Muscle of leg (tissue), 11 donors: ENCODE measurements around the gene APOB. TPM values are rescaled to one million over a fixed set of nuclear protein-coding genes. Genes with fewer than 3 reads are reported as not detected.

Source experiments
- DNase-seq: peaks from one replicate; pipeline ENCODE4 v3.0.0; 2013
- H3K27ac ChIP-seq: one replicate; pipeline ENCODE4 v1.5.1; 2013; ENCODE audit warnings: mild to moderate bottlenecking, low read length, control low read depth
- H3K27me3 ChIP-seq: one replicate; pipeline ENCODE4 v1.6.1; 2013; ENCODE audit warnings: low read length; ENCODE audit not compliant: control insufficient read depth, insufficient read depth
- H3K36me3 ChIP-seq: one replicate; pipeline ENCODE4 v1.6.1; 2013; ENCODE audit warnings: low read length; ENCODE audit not compliant: control insufficient read depth, insufficient read depth
- H3K4me1 ChIP-seq: one replicate; pipeline ENCODE4 v1.6.1; 2013; ENCODE audit warnings: low read length; ENCODE audit not compliant: control insufficient read depth, insufficient read depth
- H3K4me3 ChIP-seq: one replicate; pipeline ENCODE4 v1.5.1; 2013; ENCODE audit warnings: low read length, control low read depth
- H3K9me3 ChIP-seq: replicated peaks from 2 replicates; pipeline ENCODE4 v1.6.1; 2013; ENCODE audit warnings: low read depth, low read length; ENCODE audit not compliant: control insufficient read depth
- WGBS: methylation state at CpG from one replicate; pipeline ENCODE4 v1.1.5; 2013; ENCODE audit warnings: missing lambda C conversion rate; ENCODE audit not compliant: insufficient coverage; 5-methylcytosine and 5-hydroxymethylcytosine counted together
- polyA plus RNA-seq, 8 donors: library from polyadenylated mRNA; unstranded; fragments of 120-200 nt; gene quantifications; one replicate each; pipeline versions ENCODE4 v1.2.1 to v1.2.3, GENCODE V29; 2013; ENCODE audit warnings: inconsistent platforms in 1 of 8, low replicate concordance in 1 of 8; ENCODE audit not compliant: insufficient read length in 8 of 8, insufficient read depth in 1 of 8
- total RNA-seq: library from RNA; stranded (reverse); fragments of 120-200 nt; gene quantifications from one replicate; pipeline ENCODE4 v1.2.4, GENCODE V29; 2013

The APOB gene
- total and polyA plus RNA-seq, 9 donors = 0.05 to 51.3 (median 0.33) TPM

DNA sequence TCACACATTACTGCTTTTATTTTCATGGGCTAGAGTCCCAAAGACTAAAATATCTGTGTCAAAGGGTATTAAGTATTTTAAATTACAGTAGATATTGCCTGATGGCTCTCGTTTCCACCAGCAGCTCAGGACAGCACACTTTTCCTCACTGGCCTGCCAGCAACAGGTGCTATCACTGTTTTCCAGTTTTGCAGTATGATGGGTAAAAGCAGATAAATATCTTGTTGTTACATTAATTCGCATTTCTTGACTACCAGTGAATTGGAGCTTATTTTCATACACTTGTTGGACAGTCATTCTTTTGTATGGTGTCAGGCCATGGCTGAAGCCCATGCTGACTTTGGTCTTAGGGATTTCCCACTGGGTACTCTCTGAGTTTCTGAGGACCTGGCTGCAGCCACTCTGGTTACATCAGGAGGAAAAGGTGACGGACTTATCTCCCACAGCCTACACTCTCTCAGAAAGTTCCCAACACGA is 4.8 kb downstream of the APOB start:
- no peak for DNase-seq
- peaks cover 5% of the 10 kb centered on the region for H3K4me1 ChIP-seq
- no peak overlapping the region for H3K27ac ChIP-seq
- no peaks in the 10 kb centered on the region for H3K36me3 ChIP-seq
- no CpG with 5 or more reads among the region's 4 CpGs for WGBS
- H3K27me3 ChIP-seq = peaks cover 16% of the 10 kb centered on the region
- no peaks in the 10 kb centered on the region for H3K9me3 ChIP-seq
- no peak overlapping the region for H3K4me3 ChIP-seq

- H3K27ac ChIP-seq = no peak overlapping the region
- H3K27me3 ChIP-seq = peaks cover 12% of the 10 kb centered on the region
- H3K36me3 ChIP-seq = no peaks in the 10 kb centered on the region
- WGBS = 82% methylated on average over 1 of the region's 4 CpGs
- H3K4me1 ChIP-seq = peaks cover 5% of the 10 kb centered on the region
- DNase-seq = no peak
- no peak overlapping the region for H3K4me3 ChIP-seq
- no peaks in the 10 kb centered on the region for H3K9me3 ChIP-seq
Observed at GRCh38 chr2:21038403-21039073, 5.3 kb downstream of the APOB start.

DNA sequence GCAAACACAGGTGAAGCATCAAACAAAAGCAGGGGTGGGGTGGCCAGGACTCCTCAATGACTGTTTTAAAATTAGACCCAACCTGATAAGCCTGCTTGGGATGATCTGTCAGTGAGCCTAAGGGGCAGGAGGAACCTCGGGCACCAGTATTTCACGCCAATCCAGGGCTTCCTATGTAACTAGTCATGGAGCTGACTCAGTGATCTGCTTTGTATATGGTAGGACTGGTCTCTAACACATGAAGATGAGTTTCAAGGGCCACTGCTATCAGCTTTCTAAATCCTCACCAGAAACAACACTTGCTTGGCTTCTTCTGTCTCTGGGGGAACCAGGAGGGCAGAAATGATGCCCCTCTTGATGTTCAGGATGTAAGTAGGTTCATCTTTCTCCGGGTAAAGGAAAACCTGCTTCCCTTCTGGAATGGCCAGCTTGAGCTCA is 6.2 kb downstream of the APOB start:
- no peak overlapping the region for H3K27ac ChIP-seq
- H3K36me3 ChIP-seq = no peaks in the 10 kb centered on the region
- DNase-seq = no peak
- H3K9me3 ChIP-seq = no peaks in the 10 kb centered on the region
- no peak overlapping the region for H3K4me3 ChIP-seq
- H3K4me1 ChIP-seq = no peaks in the 10 kb centered on the region
- 100% methylated on average over 2 of the region's 3 CpGs for whole genome bisulfite sequencing
- H3K27me3 ChIP-seq = peaks cover 5% of the 10 kb centered on the region

GRCh38 chr2:21036708-21037670 is 6.9 kb downstream of the APOB start:
- Histone ChIP-seq H3K27ac (no peak overlapping the region), H3K4me3 (no peak overlapping the region), H3K9me3 (no peaks in the 10 kb centered on the region), H3K36me3 (no peaks in the 10 kb centered on the region), H3K4me1 (no peaks in the 10 kb centered on the region), H3K27me3 (peaks cover 5% of the 10 kb centered on the region)
- WGBS = 93% methylated on average over 12 of the region's 15 CpGs
- DNase-seq = no peak

- Histone ChIP-seq H3K36me3 (no peaks in the 10 kb centered on the region), H3K27ac (no peak overlapping the region), H3K4me1 (no peaks in the 10 kb centered on the region), H3K9me3 (no peaks in the 10 kb centered on the region), H3K4me3 (no peak overlapping the region), H3K27me3 (peaks cover 5% of the 10 kb centered on the region)
- WGBS = 95% methylated on average over 3 of the region's 4 CpGs
- no peak for DNase-seq
Observed at GRCh38 chr2:21035974-21036707, 7.7 kb downstream of the APOB start.

DNA sequence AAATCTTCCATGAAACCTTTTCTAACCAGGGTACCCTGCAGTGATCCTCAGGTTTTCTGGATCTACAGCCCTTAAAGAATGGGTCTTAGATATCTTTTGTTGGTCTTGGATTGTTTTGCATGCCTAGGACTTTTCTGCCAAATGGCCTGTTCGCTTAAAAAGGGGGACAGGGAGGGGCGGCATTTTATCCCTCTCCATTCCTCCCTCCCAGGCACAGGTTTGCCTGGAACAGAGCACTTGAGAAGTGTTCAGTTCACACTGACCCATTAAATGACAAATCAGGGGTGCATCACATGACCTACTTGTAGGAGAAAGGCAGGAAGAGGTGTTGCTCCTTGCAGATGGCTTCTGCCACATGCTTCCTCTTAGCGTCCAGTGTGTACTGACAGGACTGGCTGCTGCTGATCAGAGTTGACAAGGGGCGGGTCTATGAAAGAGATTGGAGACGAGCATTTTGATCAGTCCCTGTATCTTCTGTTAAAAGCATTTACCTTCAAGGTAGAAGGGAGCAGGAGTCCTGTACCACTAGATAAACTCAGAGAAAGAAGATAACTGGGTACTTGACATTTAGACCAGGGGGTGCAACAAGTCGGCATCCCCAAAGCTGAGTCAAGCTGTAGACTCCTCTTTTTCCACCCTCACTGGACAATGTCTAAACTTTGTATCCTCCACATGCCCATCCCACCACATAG is 8.4 kb downstream of the APOB start:
- H3K4me1 ChIP-seq = no peaks in the 10 kb centered on the region
- whole genome bisulfite sequencing = 70% methylated on average over 2 of the region's 6 CpGs
- DNase-seq = no peak

DNA sequence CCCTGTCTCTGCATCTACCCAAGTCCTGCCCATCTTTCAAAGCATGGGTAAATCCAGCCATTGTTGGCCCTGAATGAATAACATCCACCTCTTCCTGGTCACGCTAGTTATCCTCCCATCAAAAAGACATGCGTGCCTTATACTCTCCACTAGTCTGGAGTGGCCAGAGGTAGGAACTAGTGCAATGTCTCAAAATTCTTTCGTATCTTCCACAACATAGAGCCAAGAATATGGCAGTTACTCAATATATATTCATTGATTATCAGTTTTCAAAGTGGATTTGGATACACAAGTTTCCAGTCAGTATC is 8.9 kb downstream of the APOB start:
- no CpG with 5 or more reads among the region's 3 CpGs for WGBS
- Histone ChIP-seq H3K4me1 (no peaks in the 10 kb centered on the region), H3K27ac (no peak overlapping the region), H3K27me3 (peaks cover 3% of the 10 kb centered on the region), H3K4me3 (no peak overlapping the region), H3K36me3 (no peaks in the 10 kb centered on the region), H3K9me3 (no peaks in the 10 kb centered on the region)
- no peak for DNase-seq

More for the DNA sequence above, 8.4 kb downstream of the APOB start:
- peaks cover 5% of the 10 kb centered on the region for H3K27me3 ChIP-seq
- H3K27ac ChIP-seq = no peak overlapping the region
- H3K36me3 ChIP-seq = no peaks in the 10 kb centered on the region
- no peaks in the 10 kb centered on the region for H3K9me3 ChIP-seq
- no peak overlapping the region for H3K4me3 ChIP-seq

GRCh38 chr2:21034156-21034971 is 9.5 kb downstream of the APOB start:
- Histone ChIP-seq H3K36me3 (no peaks in the 10 kb centered on the region), H3K27ac (no peak overlapping the region), H3K4me3 (no peak overlapping the region), H3K9me3 (no peaks in the 10 kb centered on the region), H3K4me1 (no peaks in the 10 kb centered on the region), H3K27me3 (peaks cover 3% of the 10 kb centered on the region)
- DNase-seq = no peak
- 87% methylated on average over 2 of the region's 4 CpGs for WGBS
